Osteoblast (primary cell): Measurements from ENCODE around the gene FAM43A. TPM values are rescaled to one million over a fixed set of nuclear protein-coding genes. Genes with fewer than 3 reads are reported as not detected.

Experiments
- DNase-seq: peaks from one replicate; pipeline ENCODE4 v3.0.0; 2011; ENCODE audit warnings: low spot score, mixed read lengths; ENCODE audit not compliant: insufficient read length; ENCODE audit errors: missing footprints
- H2AFZ ChIP-seq: 2 replicates; pipeline ENCODE4 v1.6.0; 2011; ENCODE audit warnings: mild to moderate bottlenecking, low read length
- H3K27ac ChIP-seq: 2 replicates; pipeline ENCODE4 v1.5.1; 2011; ENCODE audit warnings: mild to moderate bottlenecking, low read depth, low read length, moderate library complexity
- H3K27me3 ChIP-seq: 2 replicates; pipeline ENCODE4 v1.6.0; 2012; ENCODE audit warnings: mild to moderate bottlenecking, control low read depth, inconsistent platforms, low read length, moderate library complexity; ENCODE audit not compliant: insufficient read depth
- H3K36me3 ChIP-seq: 2 replicates; pipeline ENCODE4 v1.5.1; 2011; ENCODE audit warnings: mild to moderate bottlenecking, low read length, control low read depth, moderate library complexity; ENCODE audit not compliant: insufficient read depth
- H3K4me1 ChIP-seq: 2 replicates; pipeline ENCODE4 v1.5.1; 2011; ENCODE audit warnings: mild to moderate bottlenecking, low read length, control low read depth, moderate library complexity; ENCODE audit not compliant: insufficient read depth
- H3K4me2 ChIP-seq: 2 replicates; pipeline ENCODE4 v1.6.0; 2011; ENCODE audit warnings: mild to moderate bottlenecking, low read length; ENCODE audit not compliant: insufficient read depth
- H3K4me3 ChIP-seq: fragments of 200-600 bp; sonication (generic); 3 replicates; pipeline ENCODE4 v1.5.1; 2012; ENCODE audit warnings: mild to moderate bottlenecking, low read length, inconsistent platforms; ENCODE audit not compliant: insufficient read depth
- H3K79me2 ChIP-seq: 2 replicates; pipeline ENCODE4 v1.6.0; 2012; ENCODE audit warnings: mild to moderate bottlenecking, low read length, control low read depth, inconsistent platforms; ENCODE audit not compliant: insufficient read depth
- H3K9me3 ChIP-seq: 2 replicates; pipeline ENCODE4 v1.5.1; 2011; ENCODE audit warnings: low read depth, low read length, control low read depth
- H4K20me1 ChIP-seq: 2 replicates; pipeline ENCODE4 v1.6.0; 2012; ENCODE audit warnings: mild to moderate bottlenecking, low read length, control low read depth; ENCODE audit not compliant: insufficient read depth
- CTCF ChIP-seq: IDR thresholded peaks from 2 replicates; pipeline ENCODE4 v1.5.1; 2011; ENCODE audit warnings: mild to moderate bottlenecking, low read depth, low read length, moderate library complexity; ENCODE audit errors: extremely low read depth
- total RNA-seq: library from RNA; depleted of rRNA; stranded (reverse); fragments of >200 nt; gene quantifications from 2 replicates; pipeline ENCODE4 v1.2.3, GENCODE V29; 2012

FAM43A gene
- total RNA-seq, 1 donor: 17.0 TPM

GRCh38 chr3:194705761-194706160 is 20.1 kb downstream of the FAM43A start:
- peak; percentile 59 for DNase-seq
- Histone ChIP-seq H3K36me3 (no peaks in the 10 kb centered on the region), H3K27me3 (peaks cover 14% of the 10 kb centered on the region), H3K9me3 (peaks cover 3% of the 10 kb centered on the region), H3K4me3 (no peak overlapping the region), H4K20me1 (no peaks in the 10 kb centered on the region), H2AFZ (no peak overlapping the region), H3K27ac (no peak overlapping the region), H3K4me1 (no peaks in the 10 kb centered on the region), H3K4me2 (no peak overlapping the region), H3K79me2 (no peaks in the 10 kb centered on the region)
- no peak for TF ChIP-seq CTCF

GRCh38 chr3:194707147-194707540 is 21.5 kb downstream of the FAM43A start:
- DNase-seq: no peak
- H3K79me2 ChIP-seq: no peaks in the 10 kb centered on the region

GRCh38 chr3:194711286-194711685 is 25.6 kb downstream of the FAM43A start:
- no peak overlapping the region for H2AFZ ChIP-seq
- DNase-seq: no peak
- no peak for TF ChIP-seq CTCF

More at GRCh38 chr3:194707147-194707540, 21.5 kb downstream of the FAM43A start:
- no peaks in the 10 kb centered on the region for H3K4me1 ChIP-seq
- H4K20me1 ChIP-seq: no peaks in the 10 kb centered on the region
- peaks cover 3% of the 10 kb centered on the region for H3K9me3 ChIP-seq
- H3K27ac ChIP-seq: no peak overlapping the region
- H3K4me2 ChIP-seq: no peak overlapping the region
- no peaks in the 10 kb centered on the region for H3K36me3 ChIP-seq
- no peak overlapping the region for H2AFZ ChIP-seq
- peaks cover 14% of the 10 kb centered on the region for H3K27me3 ChIP-seq
- no peak overlapping the region for H3K4me3 ChIP-seq
- TF ChIP-seq CTCF: no peak

GRCh38 chr3:194711913-194712312 is 26.2 kb downstream of the FAM43A start:
- Histone ChIP-seq H3K27me3 (peaks cover 3% of the 10 kb centered on the region), H2AFZ (no peak overlapping the region), H3K27ac (no peak overlapping the region), H3K79me2 (no peaks in the 10 kb centered on the region), H3K4me1 (no peaks in the 10 kb centered on the region), H4K20me1 (no peaks in the 10 kb centered on the region), H3K4me3 (no peak overlapping the region), H3K9me3 (peaks cover 3% of the 10 kb centered on the region), H3K36me3 (no peaks in the 10 kb centered on the region), H3K4me2 (no peak overlapping the region)
- peak; percentile 88 for DNase-seq
- no peak for TF ChIP-seq CTCF

More at GRCh38 chr3:194711286-194711685, 25.6 kb downstream of the FAM43A start:
- H3K36me3 ChIP-seq: no peaks in the 10 kb centered on the region
- H3K9me3 ChIP-seq: peaks cover 3% of the 10 kb centered on the region
- H3K79me2 ChIP-seq: no peaks in the 10 kb centered on the region
- no peaks in the 10 kb centered on the region for H3K4me1 ChIP-seq
- no peaks in the 10 kb centered on the region for H4K20me1 ChIP-seq
- H3K27ac ChIP-seq: no peak overlapping the region
- peaks cover 2% of the 10 kb centered on the region for H3K27me3 ChIP-seq
- no peak overlapping the region for H3K4me2 ChIP-seq
- no peak overlapping the region for H3K4me3 ChIP-seq
